Fibroblast of lung (primary cell): ENCODE measurements around the gene RTL3.

Experiments used
- EZH2 ChIP-seq: IDR thresholded peaks from 2 replicates; pipeline ENCODE4 v1.5.1; 2012; ENCODE audit warnings: low read length, control low read depth, mild to moderate bottlenecking; ENCODE audit errors: missing control alignments
- TF ChIP-seq, protein P1 (sequence below), 2 donors: IDR thresholded peaks in 1 of 2; conservative IDR thresholded peaks in 1 of 2; 1 replicate in 1 of 2; 2 replicates in 1 of 2; pipeline ENCODE4 v1.5.1; 2011 to 2012; ENCODE audit warnings: low read length in 2 of 2, control low read depth in 1 of 2, inconsistent platforms in 1 of 2, low read depth in 1 of 2, mild to moderate bottlenecking in 1 of 2

DNA sequence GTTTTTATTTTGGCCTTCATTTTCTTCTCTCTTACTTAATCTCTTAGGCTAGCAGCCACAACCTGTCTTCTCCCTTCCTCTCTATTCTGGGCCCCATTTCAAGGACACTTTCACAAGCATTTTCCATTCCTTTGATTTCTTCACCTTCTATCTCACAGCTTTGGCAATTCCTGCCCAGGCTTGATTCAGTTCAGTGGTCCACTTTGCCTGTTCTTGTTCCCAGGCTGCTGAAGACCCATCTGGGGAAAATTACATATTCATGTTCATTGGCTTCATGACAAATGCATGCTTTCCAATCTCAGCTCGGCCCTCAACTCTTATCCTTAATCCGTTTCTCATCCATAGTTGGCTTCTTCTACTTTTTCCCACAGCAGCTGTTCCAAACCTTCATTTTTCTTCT, 49.7 kb upstream of the RTL3 start:
- TF ChIP-seq, protein P1, sequence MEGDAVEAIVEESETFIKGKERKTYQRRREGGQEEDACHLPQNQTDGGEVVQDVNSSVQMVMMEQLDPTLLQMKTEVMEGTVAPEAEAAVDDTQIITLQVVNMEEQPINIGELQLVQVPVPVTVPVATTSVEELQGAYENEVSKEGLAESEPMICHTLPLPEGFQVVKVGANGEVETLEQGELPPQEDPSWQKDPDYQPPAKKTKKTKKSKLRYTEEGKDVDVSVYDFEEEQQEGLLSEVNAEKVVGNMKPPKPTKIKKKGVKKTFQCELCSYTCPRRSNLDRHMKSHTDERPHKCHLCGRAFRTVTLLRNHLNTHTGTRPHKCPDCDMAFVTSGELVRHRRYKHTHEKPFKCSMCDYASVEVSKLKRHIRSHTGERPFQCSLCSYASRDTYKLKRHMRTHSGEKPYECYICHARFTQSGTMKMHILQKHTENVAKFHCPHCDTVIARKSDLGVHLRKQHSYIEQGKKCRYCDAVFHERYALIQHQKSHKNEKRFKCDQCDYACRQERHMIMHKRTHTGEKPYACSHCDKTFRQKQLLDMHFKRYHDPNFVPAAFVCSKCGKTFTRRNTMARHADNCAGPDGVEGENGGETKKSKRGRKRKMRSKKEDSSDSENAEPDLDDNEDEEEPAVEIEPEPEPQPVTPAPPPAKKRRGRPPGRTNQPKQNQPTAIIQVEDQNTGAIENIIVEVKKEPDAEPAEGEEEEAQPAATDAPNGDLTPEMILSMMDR (conservative IDR thresholded peaks at IDR 0.05 in 1 of 2, IDR thresholded peaks at IDR 0.05 in 1 of 2; ENCODE audit: low read depth in 1 of 2, low read length in 2 of 2) = no peak
- no peak for TF ChIP-seq EZH2
